Mesothelial cell of epicardium (in vitro differentiated cells): ENCODE measurements around the gene DNAAF5. TPM values are rescaled to one million over a fixed set of nuclear protein-coding genes. Genes with fewer than 3 reads are reported as not detected.

Experiments used
- DNase-seq, 2 experiments: peaks; one replicate each; pipeline ENCODE4 v3.0.0; 2021; ENCODE audit warnings: low spot score in 2 of 2; ENCODE audit not compliant: unreplicated experiment in 2 of 2
- H3K27ac Mint-ChIP-seq: 2 replicates; pipeline ENCODE4 v1.8.0; 2021; ENCODE audit warnings: mixed read lengths
- H3K27me3 Mint-ChIP-seq: 2 replicates; pipeline ENCODE4 v1.8.0; 2021; ENCODE audit warnings: low read depth, mixed read lengths
- H3K36me3 Mint-ChIP-seq: 2 replicates; pipeline ENCODE4 v1.8.0; 2021; ENCODE audit warnings: mixed read lengths
- H3K4me1 Mint-ChIP-seq: 2 replicates; pipeline ENCODE4 v1.8.0; 2021; ENCODE audit warnings: mixed read lengths
- H3K4me3 Mint-ChIP-seq: 2 replicates; pipeline ENCODE4 v1.8.0; 2021; ENCODE audit warnings: mild to moderate bottlenecking, moderate library complexity, mixed read lengths
- H3K9me3 Mint-ChIP-seq: 2 replicates; pipeline ENCODE4 v1.8.0; 2021; ENCODE audit warnings: mixed read lengths
- CTCF ChIP-seq: fragments of 200-600 bp; sonication (generic); IDR thresholded peaks from one replicate; pipeline ENCODE4 v1.5.0; 2021; ENCODE audit warnings: antibody characterized with exemption; ENCODE audit not compliant: unreplicated experiment
- total RNA-seq: library from RNA; stranded (reverse); gene quantifications from 3 replicates; pipeline ENCODE4 v1.2.1, GENCODE V29; 2021

DNAAF5 gene
- total RNA-seq, 1 donor from 2014 or later, result 39.0 TPM

GRCh38 chr7:832968-833424, 106.5 kb downstream of the DNAAF5 start:
- Mint-ChIP-seq H3K27me3 (no peaks in the 10 kb centered on the region), H3K4me3 (no peak overlapping the region), H3K4me1 (peaks cover 28% of the 10 kb centered on the region), H3K27ac (peak overlapping the region; percentile 99), H3K36me3 (peaks cover 4% of the 10 kb centered on the region), H3K9me3 (no peaks in the 10 kb centered on the region)
- DNase-seq, result no peak
- no peak for TF ChIP-seq CTCF

GRCh38 chr7:833601-834258, 107.2 kb downstream of the DNAAF5 start:
- Mint-ChIP-seq H3K36me3 (peaks cover 4% of the 10 kb centered on the region), H3K27me3 (no peaks in the 10 kb centered on the region), H3K9me3 (no peaks in the 10 kb centered on the region), H3K4me1 (peaks cover 28% of the 10 kb centered on the region), H3K27ac (peak overlapping the region; percentile 99), H3K4me3 (no peak overlapping the region)
- no peak for TF ChIP-seq CTCF
- DNase-seq, result no peak

- TF ChIP-seq CTCF, result no peak
- H3K4me1 Mint-ChIP-seq, result peaks cover 28% of the 10 kb centered on the region
- no peaks in the 10 kb centered on the region for H3K9me3 Mint-ChIP-seq
Measured at GRCh38 chr7:834277-834676, 107.8 kb downstream of the DNAAF5 start.

GRCh38 chr7:835021-835420, 108.5 kb downstream of the DNAAF5 start:
- no peak for DNase-seq
- H3K4me1 Mint-ChIP-seq, result peaks cover 28% of the 10 kb centered on the region
- H3K9me3 Mint-ChIP-seq, result no peaks in the 10 kb centered on the region
- no peak overlapping the region for H3K27ac Mint-ChIP-seq
- peaks cover 13% of the 10 kb centered on the region for H3K36me3 Mint-ChIP-seq
- no peaks in the 10 kb centered on the region for H3K27me3 Mint-ChIP-seq
- no peak overlapping the region for H3K4me3 Mint-ChIP-seq
- TF ChIP-seq CTCF, result no peak

More at GRCh38 chr7:834277-834676, 107.8 kb downstream of the DNAAF5 start:
- no peak overlapping the region for H3K4me3 Mint-ChIP-seq
- peaks cover 8% of the 10 kb centered on the region for H3K36me3 Mint-ChIP-seq
- H3K27me3 Mint-ChIP-seq, result no peaks in the 10 kb centered on the region
- H3K27ac Mint-ChIP-seq, result no peak overlapping the region
- DNase-seq, result no peak

GRCh38 chr7:835485-836401, 109.2 kb downstream of the DNAAF5 start:
- Mint-ChIP-seq H3K36me3 (peaks cover 17% of the 10 kb centered on the region), H3K4me3 (no peak overlapping the region), H3K27me3 (no peaks in the 10 kb centered on the region), H3K9me3 (no peaks in the 10 kb centered on the region), H3K27ac (no peak overlapping the region), H3K4me1 (peaks cover 22% of the 10 kb centered on the region)
- no peak for DNase-seq
- TF ChIP-seq CTCF, result no peak

Other genes with a start within 250 kb of the DNAAF5 start
- gene PDGFA, start 206.9 kb upstream of the DNAAF5 start, total RNA-seq, result 74.0 to 78.8 TPM (median 75.3 TPM) in 3 replicates
- gene PRKAR1B, start 582 bp downstream of the DNAAF5 start, total RNA-seq, result 48.0 to 53.7 TPM (median 50.6 TPM) in 3 replicates
- 199 to 201 TPM (median 200 TPM) in 3 replicates for gene SUN1, start 105.8 kb downstream of the DNAAF5 start, total RNA-seq
- 67.9 to 77.6 TPM (median 72.2 TPM) in 3 replicates for gene GET4, start 149.9 kb downstream of the DNAAF5 start, total RNA-seq
- 2.9 to 5.3 TPM (median 4.0 TPM) in 3 replicates for gene ADAP1, start 228.0 kb downstream of the DNAAF5 start, total RNA-seq
- 19.2 to 22.0 TPM (median 20.2 TPM) in 3 replicates for gene COX19, start 248.8 kb downstream of the DNAAF5 start, total RNA-seq